HG02884 (cell line): ENCODE measurements around the gene ANKRD49.

Source experiments
- ATAC-seq: cut with Tn5 transposase; IDR thresholded peaks from one replicate; pipeline ENCODE4 v1.9.1; 2021; ENCODE audit warnings: mild to moderate bottlenecking, moderate library complexity; ENCODE audit not compliant: unreplicated experiment

ANKRD49 gene

GRCh38 chr11:94539420-94539819 is 45.6 kb downstream of the ANKRD49 start:
- no peak for ATAC-seq

- ATAC-seq = peak; percentile 75
These were observed 50.2 kb downstream of the ANKRD49 start, which contains the start of gene FUT4 for GRCh38 chr11:94543695-94544645. FUT4 (plus strand) TSS chr11:94543921; CDS start chr11:94544134, 213 bp downstream.

- no peak for ATAC-seq
These were observed 51.0 kb downstream of the ANKRD49 start for GRCh38 chr11:94544646-94545263.

- no peak for ATAC-seq
These were observed 51.7 kb downstream of the ANKRD49 start for GRCh38 chr11:94545264-94546161.

- ATAC-seq = no peak
These were observed 52.3 kb downstream of the ANKRD49 start for GRCh38 chr11:94546162-94546470.

GRCh38 chr11:94546886-94547285 is 53.1 kb downstream of the ANKRD49 start:
- no peak for ATAC-seq

GRCh38 chr11:94549146-94549545 is 55.4 kb downstream of the ANKRD49 start:
- ATAC-seq = no peak
